ENCODE data around the gene SRP54.
"Not testable (repeated sequence)": the region's sequence is repeated elsewhere in the genome, so short reads cannot be mapped to it uniquely, and the experiment has no call there.

SRP54 gene

GRCh38 chr14:35061113-35061791 lies 78.5 kb downstream of the SRP54 start:
- H3K27ac ChIP-seq (ENCODE audit: insufficient read depth, low read length, poor library complexity, severe bottlenecking); DNase-seq; H3K4me3 ChIP-seq (ENCODE audit: insufficient read depth, low read depth, low read length, poor library complexity, severe bottlenecking); H3K27me3 ChIP-seq (replicated peaks; ENCODE audit: control insufficient read depth, insufficient read depth, low read length, poor library complexity, severe bottlenecking); H3K4me1 ChIP-seq (ENCODE audit: control insufficient read depth, insufficient read depth, low read length, poor library complexity, severe bottlenecking); H3K9me3 ChIP-seq (ENCODE audit: control insufficient read depth, low read length): not testable (repeated sequence)
- peaks cover 16% of the 10 kb centered on the region for H3K36me3 ChIP-seq (ENCODE audit: control insufficient read depth, insufficient read depth, low read length)

DNA sequence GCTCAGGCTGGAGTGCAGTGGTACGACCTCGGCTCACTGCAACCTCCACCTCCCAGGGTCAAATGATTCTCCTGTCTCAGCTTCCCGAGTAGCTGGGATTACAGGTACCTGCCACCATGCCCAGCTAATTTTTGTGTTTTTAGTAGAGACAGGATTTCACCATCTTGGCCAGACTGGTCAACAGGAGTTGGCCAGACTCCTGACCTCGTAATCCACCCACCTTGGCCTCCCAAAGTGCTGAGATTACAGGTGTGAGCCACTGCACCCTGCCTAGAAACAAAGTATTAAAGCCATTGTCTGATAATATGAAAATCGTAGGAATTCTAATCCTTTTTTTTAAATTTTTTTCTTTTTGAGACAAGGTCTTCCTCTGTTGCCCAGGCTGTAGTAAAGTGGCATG lies 82.9 kb downstream of the SRP54 start:
- not testable (repeated sequence) for H3K4me1 ChIP-seq (ENCODE audit: control insufficient read depth, insufficient read depth, low read length, poor library complexity, severe bottlenecking); H3K9me3 ChIP-seq (ENCODE audit: control insufficient read depth, low read length); DNase-seq; H3K27me3 ChIP-seq (replicated peaks; ENCODE audit: control insufficient read depth, insufficient read depth, low read length, poor library complexity, severe bottlenecking); H3K27ac ChIP-seq (ENCODE audit: insufficient read depth, low read length, poor library complexity, severe bottlenecking); H3K4me3 ChIP-seq (ENCODE audit: insufficient read depth, low read depth, low read length, poor library complexity, severe bottlenecking)
- H3K36me3 ChIP-seq (ENCODE audit: control insufficient read depth, insufficient read depth, low read length): peaks cover 16% of the 10 kb centered on the region

DNA sequence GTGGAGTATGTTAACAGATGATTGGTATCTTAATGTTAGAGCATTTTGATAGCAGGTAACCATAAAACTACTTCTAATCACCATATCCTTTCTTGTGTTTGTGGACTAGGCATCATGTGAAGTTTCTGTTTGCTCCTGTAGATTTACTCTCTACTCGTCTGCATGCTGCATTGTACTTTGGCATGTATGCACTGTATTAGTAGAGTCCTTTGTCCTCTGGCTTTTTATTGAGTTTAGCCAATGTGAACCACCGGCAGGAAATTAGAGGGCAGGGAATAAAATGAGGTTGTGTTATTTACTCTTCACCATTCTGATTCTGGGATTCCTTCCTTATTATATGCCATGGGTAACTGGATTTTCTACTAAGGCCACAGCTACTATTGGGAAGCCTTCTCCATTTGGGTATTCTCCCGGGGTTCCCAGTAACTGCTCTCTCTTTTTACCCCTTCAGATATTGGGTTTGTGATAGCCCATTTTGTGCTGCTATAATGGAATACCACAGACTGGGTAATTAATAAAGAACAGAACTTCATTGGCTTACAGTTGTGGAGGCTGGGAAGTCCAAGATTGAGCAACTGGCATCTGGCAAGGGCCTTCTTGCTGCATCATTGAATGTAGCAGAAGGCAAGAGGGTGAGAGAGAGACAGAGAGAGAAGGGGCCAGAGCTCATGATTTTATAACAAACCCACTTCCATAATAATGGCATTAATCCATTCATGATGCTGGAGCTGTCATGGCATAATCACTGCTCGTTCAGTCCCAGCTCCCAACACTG lies 85.6 kb downstream of the SRP54 start:
- Histone ChIP-seq H3K9me3 (ENCODE audit: control insufficient read depth, low read length) (no peaks in the 10 kb centered on the region), H3K36me3 (ENCODE audit: control insufficient read depth, insufficient read depth, low read length) (peaks cover 16% of the 10 kb centered on the region), H3K4me3 (ENCODE audit: insufficient read depth, low read depth, low read length, poor library complexity, severe bottlenecking) (no peak overlapping the region), H3K27me3 (replicated peaks; ENCODE audit: control insufficient read depth, insufficient read depth, low read length, poor library complexity, severe bottlenecking) (no peaks in the 10 kb centered on the region), H3K27ac (ENCODE audit: insufficient read depth, low read length, poor library complexity, severe bottlenecking) (no peak overlapping the region), H3K4me1 (ENCODE audit: control insufficient read depth, insufficient read depth, low read length, poor library complexity, severe bottlenecking) (no peaks in the 10 kb centered on the region)
- DNase-seq: no peak

DNA sequence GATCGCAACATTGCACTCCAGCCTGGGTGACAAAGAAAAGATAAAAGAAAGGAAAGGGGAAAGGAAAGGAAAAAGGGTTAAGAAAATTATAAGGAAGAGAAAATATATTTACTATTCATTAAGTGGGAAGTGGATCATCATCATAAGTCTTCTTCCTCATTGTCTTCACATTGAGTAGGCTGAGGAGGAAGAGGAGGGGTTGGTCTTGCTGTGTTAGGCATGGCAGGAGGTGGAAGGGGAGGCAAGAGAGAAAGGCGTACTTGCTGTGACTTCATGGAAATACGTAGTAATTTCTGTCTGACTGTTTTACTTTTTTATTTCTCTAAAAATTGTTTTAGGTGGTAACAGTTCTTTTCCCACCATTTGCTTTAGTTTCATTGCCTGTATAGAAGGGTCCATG lies 89.4 kb downstream of the SRP54 start:
- H3K4me3 ChIP-seq (ENCODE audit: insufficient read depth, low read depth, low read length, poor library complexity, severe bottlenecking): no peak overlapping the region
- H3K27ac ChIP-seq (ENCODE audit: insufficient read depth, low read length, poor library complexity, severe bottlenecking): no peak overlapping the region
- H3K27me3 ChIP-seq (replicated peaks; ENCODE audit: control insufficient read depth, insufficient read depth, low read length, poor library complexity, severe bottlenecking): no peaks in the 10 kb centered on the region
- no peaks in the 10 kb centered on the region for H3K4me1 ChIP-seq (ENCODE audit: control insufficient read depth, insufficient read depth, low read length, poor library complexity, severe bottlenecking)
- H3K9me3 ChIP-seq (ENCODE audit: control insufficient read depth, low read length): no peaks in the 10 kb centered on the region
- H3K36me3 ChIP-seq (ENCODE audit: control insufficient read depth, insufficient read depth, low read length): peaks cover 22% of the 10 kb centered on the region
- no peak for DNase-seq

DNA sequence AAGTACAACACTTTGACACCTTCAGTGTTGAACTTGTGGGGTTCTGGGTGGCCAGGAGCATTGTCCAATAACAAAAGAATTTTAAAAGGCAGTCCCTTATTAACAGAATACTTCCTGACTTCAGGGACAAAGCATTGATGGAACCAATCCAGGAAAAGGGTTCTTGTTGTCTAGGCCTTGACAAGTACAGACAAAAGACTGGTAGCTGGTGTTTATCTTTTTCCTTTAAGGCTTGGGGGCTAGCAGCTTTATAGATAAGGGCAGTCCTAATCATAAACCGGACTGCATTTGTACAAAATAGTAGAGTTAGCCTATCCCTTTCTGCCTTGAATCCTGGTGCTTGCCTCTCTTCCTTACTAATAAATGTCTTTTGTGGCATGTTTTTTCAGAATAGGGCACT lies 90.7 kb downstream of the SRP54 start:
- no peaks in the 10 kb centered on the region for H3K4me1 ChIP-seq (ENCODE audit: control insufficient read depth, insufficient read depth, low read length, poor library complexity, severe bottlenecking)
- H3K4me3 ChIP-seq (ENCODE audit: insufficient read depth, low read depth, low read length, poor library complexity, severe bottlenecking): no peak overlapping the region
- no peaks in the 10 kb centered on the region for H3K27me3 ChIP-seq (replicated peaks; ENCODE audit: control insufficient read depth, insufficient read depth, low read length, poor library complexity, severe bottlenecking)
- H3K9me3 ChIP-seq (ENCODE audit: control insufficient read depth, low read length): no peaks in the 10 kb centered on the region
- H3K36me3 ChIP-seq (ENCODE audit: control insufficient read depth, insufficient read depth, low read length): peaks cover 21% of the 10 kb centered on the region
- no peak for DNase-seq
- no peak overlapping the region for H3K27ac ChIP-seq (ENCODE audit: insufficient read depth, low read length, poor library complexity, severe bottlenecking)

- no peak overlapping the region for H3K27ac ChIP-seq (ENCODE audit: insufficient read depth, low read length, poor library complexity, severe bottlenecking)
- H3K4me3 ChIP-seq (ENCODE audit: insufficient read depth, low read depth, low read length, poor library complexity, severe bottlenecking): no peak overlapping the region
- no peaks in the 10 kb centered on the region for H3K4me1 ChIP-seq (ENCODE audit: control insufficient read depth, insufficient read depth, low read length, poor library complexity, severe bottlenecking)
- no peak for DNase-seq
- H3K36me3 ChIP-seq (ENCODE audit: control insufficient read depth, insufficient read depth, low read length): peaks cover 37% of the 10 kb centered on the region
- no peaks in the 10 kb centered on the region for H3K9me3 ChIP-seq (ENCODE audit: control insufficient read depth, low read length)
- no peaks in the 10 kb centered on the region for H3K27me3 ChIP-seq (replicated peaks; ENCODE audit: control insufficient read depth, insufficient read depth, low read length, poor library complexity, severe bottlenecking)
Observed at GRCh38 chr14:35078082-35078481, 95.3 kb downstream of the SRP54 start.

All from effector memory CD4-positive, alpha-beta T cell (primary cell).